Measurements from ENCODE around the gene AKT3.

Gene AKT3

GRCh38 chr1:243735457-243735856 is 114.6 kb downstream of the AKT3 start:
- no peak overlapping the region for H3K4me3 ChIP-seq (ENCODE audit: low read length)
- no peak for DNase-seq (ENCODE audit: low read depth)
- no peak for TF ChIP-seq CTCF (conservative IDR thresholded peaks at IDR 0.05; ENCODE audit: low read depth, low read length)

GRCh38 chr1:243734308-243734695 is 115.7 kb downstream of the AKT3 start:
- no peak for DNase-seq (ENCODE audit: low read depth)
- H3K4me3 ChIP-seq (ENCODE audit: low read length) = no peak overlapping the region
- no peak for TF ChIP-seq CTCF (conservative IDR thresholded peaks at IDR 0.05; ENCODE audit: low read depth, low read length)

GRCh38 chr1:243733670-243734307 is 116.3 kb downstream of the AKT3 start:
- DNase-seq (ENCODE audit: low read depth) = no peak
- no peak overlapping the region for H3K4me3 ChIP-seq (ENCODE audit: low read length)
- TF ChIP-seq CTCF (conservative IDR thresholded peaks at IDR 0.05; ENCODE audit: low read depth, low read length) = no peak

GRCh38 chr1:243732637-243733036 is 117.4 kb downstream of the AKT3 start:
- no peak overlapping the region for H3K4me3 ChIP-seq (ENCODE audit: low read length)
- DNase-seq (ENCODE audit: low read depth) = no peak
- no peak for TF ChIP-seq CTCF (conservative IDR thresholded peaks at IDR 0.05; ENCODE audit: low read depth, low read length)

- DNase-seq (ENCODE audit: low read depth) = no peak
- H3K4me3 ChIP-seq (ENCODE audit: low read length) = no peak overlapping the region
- TF ChIP-seq CTCF (conservative IDR thresholded peaks at IDR 0.05; ENCODE audit: low read depth, low read length) = no peak
Measured at GRCh38 chr1:243731974-243732625, 117.9 kb downstream of the AKT3 start.

GRCh38 chr1:243731301-243731891 is 118.6 kb downstream of the AKT3 start:
- no peak overlapping the region for H3K4me3 ChIP-seq (ENCODE audit: low read length)
- TF ChIP-seq CTCF (conservative IDR thresholded peaks at IDR 0.05; ENCODE audit: low read depth, low read length) = no peak
- peak; percentile 99 for DNase-seq (ENCODE audit: low read depth)
